Fibroblast of lung (primary cell): ENCODE results near the gene PRELP. TPM values are rescaled to one million over a fixed set of nuclear protein-coding genes. Genes with fewer than 3 reads are reported as not detected.

Experiments
- DNase-seq, 2 donors: peaks; one replicate each; pipeline versions ENCODE4 v3.0.0 to v3.0.0-alpha.2; 2010; ENCODE audit warnings: low read depth in 2 of 2
- H2AFZ ChIP-seq: 2 replicates; pipeline ENCODE4 v1.5.1; 2012; ENCODE audit warnings: low read length, control low read depth, inconsistent platforms
- H3K27ac ChIP-seq: 2 replicates; pipeline ENCODE4 v1.5.1; 2011; ENCODE audit warnings: low read length, control low read depth; ENCODE audit not compliant: insufficient read depth
- H3K27me3 ChIP-seq: 2 replicates; pipeline ENCODE4 v1.5.1; 2011; ENCODE audit warnings: mild to moderate bottlenecking, low read length; ENCODE audit not compliant: control insufficient read depth, insufficient read depth
- H3K36me3 ChIP-seq: 2 replicates; pipeline ENCODE4 v1.5.1; 2011; ENCODE audit warnings: low read length; ENCODE audit not compliant: control insufficient read depth, insufficient read depth
- H3K4me1 ChIP-seq: 2 replicates; pipeline ENCODE4 v1.5.1; 2011; ENCODE audit warnings: low read length; ENCODE audit not compliant: control insufficient read depth, insufficient read depth; ENCODE audit errors: extremely low read depth
- H3K4me2 ChIP-seq: 2 replicates; pipeline ENCODE4 v1.5.1; 2011; ENCODE audit warnings: low read length, control low read depth; ENCODE audit not compliant: insufficient read depth; ENCODE audit errors: extremely low read depth
- H3K4me3 ChIP-seq, 4 experiments: fragments of 200-600 bp in 1 of 4; sonication (generic) in 1 of 4; replicated peaks in 1 of 4; 2 replicates each; pipeline ENCODE4 v1.5.1; 2011 to 2016; ENCODE audit warnings: low read length in 4 of 4, low read depth in 3 of 4, mild to moderate bottlenecking in 3 of 4, control low read depth in 2 of 4, inconsistent platforms in 1 of 4, mixed read lengths in 1 of 4; ENCODE audit not compliant: insufficient read depth in 1 of 4; ENCODE audit errors: control extremely low read depth in 1 of 4
- H3K79me2 ChIP-seq: 2 replicates; pipeline ENCODE4 v1.5.1; 2012; ENCODE audit warnings: mild to moderate bottlenecking, low read length, inconsistent platforms; ENCODE audit not compliant: control insufficient read depth, insufficient read depth
- H3K9ac ChIP-seq: 2 replicates; pipeline ENCODE4 v1.5.1; 2011; ENCODE audit warnings: mild to moderate bottlenecking, low read length, control low read depth; ENCODE audit not compliant: insufficient read depth
- H3K9me3 ChIP-seq: 2 replicates; pipeline ENCODE4 v1.5.1; 2012; ENCODE audit warnings: low read depth, low read length; ENCODE audit not compliant: control insufficient read depth, insufficient read depth
- H4K20me1 ChIP-seq: 2 replicates; pipeline ENCODE4 v1.5.1; 2011; ENCODE audit warnings: low read length; ENCODE audit not compliant: control insufficient read depth, insufficient read depth; ENCODE audit errors: extremely low read depth
- CTCF ChIP-seq, 2 donors: IDR thresholded peaks in 1 of 2; conservative IDR thresholded peaks in 1 of 2; 1 replicate in 1 of 2; 2 replicates in 1 of 2; pipeline ENCODE4 v1.5.1; 2011 to 2012; ENCODE audit warnings: low read length in 2 of 2, control low read depth in 1 of 2, inconsistent platforms in 1 of 2, low read depth in 1 of 2, mild to moderate bottlenecking in 1 of 2
- EZH2 ChIP-seq: IDR thresholded peaks from 2 replicates; pipeline ENCODE4 v1.5.1; 2012; ENCODE audit warnings: low read length, control low read depth, mild to moderate bottlenecking; ENCODE audit errors: missing control alignments
- polyA plus RNA-seq, 2 donors: library from polyadenylated mRNA; depleted of rRNA in 1 of 2; stranded (reverse) in 1 of 2; unstranded in 1 of 2; fragments of >200 nt; gene quantifications; 2 replicates each; pipeline ENCODE4 v1.2.1, GENCODE V29; 2011 to 2012; ENCODE audit warnings: missing spikeins in 1 of 2
- total RNA-seq: library from RNA; depleted of rRNA; stranded (reverse); fragments of >200 nt; gene quantifications from 2 replicates; pipeline ENCODE4 v1.2.1, GENCODE V29; 2014

PRELP gene
- total and polyA plus RNA-seq, 2 donors (not counting 1 experiment from before 2014, with no cell fraction given): 4.5 to 13.9 TPM

GRCh38 chr1:203458078-203458477, 17.5 kb upstream of the PRELP start:
- DNase-seq: no peak
- TF ChIP-seq EZH2: no peak
- TF ChIP-seq CTCF (conservative IDR thresholded peaks at IDR 0.05 in 1 of 2, IDR thresholded peaks at IDR 0.05 in 1 of 2; ENCODE audit: low read depth in 1 of 2, low read length in 2 of 2): no peak

DNA sequence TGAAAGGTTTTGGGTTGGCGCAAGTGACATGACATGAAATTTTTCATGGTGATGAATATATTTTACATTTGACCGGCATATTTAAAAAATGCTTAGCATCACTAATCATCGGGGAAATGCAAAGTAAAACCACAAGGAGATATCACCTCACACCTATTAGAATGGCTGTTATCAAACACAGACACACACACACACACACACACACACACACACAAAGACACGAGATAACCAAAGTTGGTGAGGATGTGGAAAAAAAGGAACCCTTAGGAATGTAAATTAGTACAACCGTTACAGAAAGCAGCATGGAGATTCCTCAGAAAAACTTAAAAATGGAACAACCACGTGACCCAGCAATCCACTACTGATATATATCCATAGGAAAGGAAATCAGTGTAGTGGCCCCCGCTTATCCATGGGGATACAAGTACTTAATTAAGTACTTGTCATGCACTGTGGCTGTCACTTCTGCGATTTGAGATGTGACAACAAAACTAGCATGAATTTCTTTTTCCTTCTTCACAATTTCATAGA, 15.9 kb upstream of the PRELP start:
- H3K79me2 ChIP-seq: no peaks in the 10 kb centered on the region
- H3K4me1 ChIP-seq: peaks cover 16% of the 10 kb centered on the region
- no peaks in the 10 kb centered on the region for H3K9me3 ChIP-seq
- no peaks in the 10 kb centered on the region for H4K20me1 ChIP-seq
- no peaks in the 10 kb centered on the region for H3K36me3 ChIP-seq
- H3K4me2 ChIP-seq: no peak overlapping the region
- no peak overlapping the region for H3K4me3 ChIP-seq
- H3K27ac ChIP-seq: no peak overlapping the region
- H3K27me3 ChIP-seq: no peaks in the 10 kb centered on the region
- no peak for DNase-seq
- no peak for TF ChIP-seq CTCF (conservative IDR thresholded peaks at IDR 0.05 in 1 of 2, IDR thresholded peaks at IDR 0.05 in 1 of 2; ENCODE audit: low read depth in 1 of 2, low read length in 2 of 2)
- TF ChIP-seq EZH2: no peak
- H2AFZ ChIP-seq: no peak overlapping the region
- no peak overlapping the region for H3K9ac ChIP-seq

More at GRCh38 chr1:203458078-203458477, 17.5 kb upstream of the PRELP start:
- no peak overlapping the region for H3K9ac ChIP-seq
- no peak overlapping the region for H3K4me2 ChIP-seq
- H3K9me3 ChIP-seq: no peaks in the 10 kb centered on the region
- no peaks in the 10 kb centered on the region for H3K36me3 ChIP-seq
- no peaks in the 10 kb centered on the region for H4K20me1 ChIP-seq
- H3K4me1 ChIP-seq: peaks cover 3% of the 10 kb centered on the region
- H2AFZ ChIP-seq: no peak overlapping the region
- H3K4me3 ChIP-seq: no peak overlapping the region
- no peaks in the 10 kb centered on the region for H3K27me3 ChIP-seq
- H3K79me2 ChIP-seq: no peaks in the 10 kb centered on the region
- no peak overlapping the region for H3K27ac ChIP-seq

- no peak for TF ChIP-seq EZH2
- TF ChIP-seq CTCF (conservative IDR thresholded peaks at IDR 0.05 in 1 of 2, IDR thresholded peaks at IDR 0.05 in 1 of 2; ENCODE audit: low read depth in 1 of 2, low read length in 2 of 2): no peak
- Histone ChIP-seq H3K27me3 (no peaks in the 10 kb centered on the region), H3K36me3 (no peaks in the 10 kb centered on the region), H2AFZ (no peak overlapping the region), H3K27ac (no peak overlapping the region), H3K79me2 (no peaks in the 10 kb centered on the region), H3K4me2 (no peak overlapping the region), H3K9ac (no peak overlapping the region), H4K20me1 (no peaks in the 10 kb centered on the region), H3K4me3 (no peak overlapping the region), H3K9me3 (no peaks in the 10 kb centered on the region), H3K4me1 (peaks cover 27% of the 10 kb centered on the region)
- DNase-seq: no peak
Observed at GRCh38 chr1:203461717-203462116, 13.9 kb upstream of the PRELP start.
